Activated CD4-positive, CD25-positive, alpha-beta regulatory T cell treated with anti-CD3 and anti-CD28 coated beads, Interleukin-2, amount 50 U/mL, for 72 hours (primary cell): ENCODE data around the gene MARCHF9.
"Not testable (repeated sequence)": the region's sequence is repeated elsewhere in the genome, so short reads cannot be mapped to it uniquely, and the experiment has no call there.

Experiments
- DNase-seq: peaks from one replicate; pipeline ENCODE4 v3.0.0; 2021

Gene MARCHF9

DNA sequence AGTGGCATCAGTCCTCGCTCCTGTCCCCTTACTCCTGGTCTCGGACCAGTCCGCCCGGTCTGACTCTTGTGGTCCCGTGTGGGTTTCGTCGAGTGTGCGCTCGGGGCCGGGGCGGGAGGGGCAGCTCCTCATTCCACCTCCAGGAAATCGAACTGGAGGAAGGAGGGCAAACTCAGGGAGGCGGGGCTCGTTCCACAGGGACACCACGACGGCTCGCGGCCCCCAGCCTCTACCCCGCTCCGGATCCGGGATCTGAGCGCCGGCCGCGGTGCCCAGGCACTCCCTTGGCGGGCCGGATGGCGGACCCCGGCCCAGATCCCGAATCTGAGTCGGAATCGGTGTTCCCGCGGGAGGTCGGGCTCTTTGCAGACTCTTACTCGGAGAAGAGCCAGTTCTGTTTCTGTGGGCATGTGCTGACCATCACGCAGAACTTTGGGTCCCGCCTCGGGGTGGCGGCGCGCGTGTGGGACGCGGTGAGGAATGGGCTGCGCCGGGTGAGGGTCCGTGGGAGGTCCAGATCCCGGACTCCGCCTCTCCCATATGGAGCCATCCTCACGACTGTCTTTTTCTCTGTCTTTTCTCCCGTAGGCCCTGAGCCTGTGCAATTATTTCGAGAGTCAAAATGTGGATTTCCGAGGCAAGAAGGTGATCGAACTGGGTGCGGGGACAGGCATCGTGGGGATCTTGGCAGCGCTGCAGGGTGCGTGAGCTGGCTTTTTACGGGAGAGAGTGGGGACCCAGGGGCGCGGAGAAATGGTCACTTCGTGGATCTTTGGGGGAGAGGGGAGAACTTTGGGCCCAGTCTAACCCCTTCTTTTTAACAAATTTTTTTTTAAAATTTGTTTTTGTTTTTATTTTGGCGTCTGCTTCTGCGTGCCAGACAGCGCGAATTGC, 17.8 kb downstream of the MARCHF9 start, which contains the start of gene EEF1AKMT3:
EEF1AKMT3 (plus strand) TSS at position 186 of the 894 bp plus-strand sequence; CDS start at position 297, 111 bp downstream.
- peak; percentile 48 for DNase-seq

DNA sequence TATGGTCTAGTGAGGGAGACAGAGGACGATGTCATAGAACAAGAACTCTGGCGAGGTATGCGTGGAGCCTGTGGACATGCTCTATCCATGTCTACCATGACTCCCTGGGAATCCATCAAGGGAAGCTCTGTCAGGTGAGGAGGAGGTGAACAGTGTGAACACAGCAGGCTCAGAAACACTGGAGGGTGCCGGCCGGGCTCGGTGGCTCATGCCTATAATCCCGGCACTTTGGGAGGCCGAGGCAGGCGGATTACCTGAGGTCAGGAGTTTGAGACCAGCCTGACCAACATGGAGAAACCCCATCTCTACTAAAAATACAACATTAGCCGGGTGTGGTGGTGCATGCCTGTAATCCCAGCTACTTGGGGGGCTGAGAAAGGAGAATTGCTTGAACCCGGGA, 19.7 kb downstream of the MARCHF9 start:
- DNase-seq = not testable (repeated sequence)

DNA sequence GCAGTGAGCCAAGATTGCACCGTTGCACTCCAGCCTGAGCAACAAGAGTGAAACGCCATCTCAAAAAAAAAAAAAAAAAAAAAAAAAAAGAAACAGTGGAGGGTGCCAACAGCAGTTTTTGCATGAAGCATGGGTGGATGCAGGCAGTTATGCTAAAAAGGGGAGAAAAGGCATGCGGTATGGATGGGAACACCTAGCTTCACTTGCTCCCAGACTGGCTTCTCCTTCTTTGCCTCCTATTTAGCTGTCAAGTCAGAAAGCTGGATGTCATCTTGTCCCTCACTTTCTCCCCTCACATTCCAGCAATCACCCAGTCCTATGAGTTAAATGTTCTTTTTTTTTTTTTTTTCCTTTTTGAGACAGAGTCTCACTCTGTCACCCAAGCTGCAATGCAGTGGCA, 20.1 kb downstream of the MARCHF9 start:
- DNase-seq = no peak

DNA sequence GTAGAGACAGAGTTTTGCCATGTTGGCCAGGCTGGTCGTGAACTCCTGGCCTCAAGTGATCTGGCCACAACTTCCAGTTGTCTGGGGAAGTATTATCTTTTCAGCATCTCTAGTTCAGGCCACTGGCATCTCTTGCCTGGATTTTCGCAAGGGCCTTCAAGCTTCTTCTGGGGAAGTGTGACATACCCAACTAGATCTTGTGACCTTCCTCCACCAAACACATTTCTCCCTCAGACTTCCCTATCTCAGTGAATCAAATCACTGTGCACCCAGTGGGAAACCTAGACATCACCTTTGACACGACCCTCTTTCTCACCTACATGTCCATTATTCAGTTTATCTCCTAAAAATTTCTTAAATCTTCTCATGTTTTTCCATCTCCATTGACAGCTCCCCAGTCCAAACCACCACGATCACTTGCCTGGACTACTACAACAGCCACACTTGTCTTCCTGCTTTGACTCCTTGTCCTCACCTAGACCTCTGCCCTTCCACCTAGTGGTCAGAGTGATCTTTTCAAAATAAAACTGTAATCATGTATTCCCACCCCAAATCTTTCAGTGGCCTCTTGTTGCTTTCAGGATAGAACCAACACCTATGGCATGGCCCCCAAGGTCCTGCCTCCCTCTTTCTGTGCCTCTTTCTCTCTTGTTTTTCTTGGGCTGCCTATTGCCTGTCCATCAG, 20.8 kb downstream of the MARCHF9 start:
- DNase-seq = no peak

DNA sequence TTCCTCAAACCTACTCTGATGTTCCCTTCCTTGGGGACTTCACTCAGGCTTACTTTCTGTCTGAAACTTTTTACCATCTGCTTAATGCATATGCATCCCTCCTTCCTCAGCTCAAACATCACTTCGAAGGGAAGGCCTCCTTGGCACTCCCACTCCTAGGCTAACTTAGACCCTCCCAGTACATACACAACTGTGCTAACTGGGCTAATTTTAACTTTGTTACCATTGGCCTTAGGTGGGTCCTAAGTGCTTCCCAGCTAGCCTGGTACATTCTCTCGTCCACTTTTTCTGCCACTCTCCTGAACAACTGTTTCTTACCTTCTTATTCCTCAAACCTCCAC, 21.3 kb downstream of the MARCHF9 start:
- no peak for DNase-seq

DNA sequence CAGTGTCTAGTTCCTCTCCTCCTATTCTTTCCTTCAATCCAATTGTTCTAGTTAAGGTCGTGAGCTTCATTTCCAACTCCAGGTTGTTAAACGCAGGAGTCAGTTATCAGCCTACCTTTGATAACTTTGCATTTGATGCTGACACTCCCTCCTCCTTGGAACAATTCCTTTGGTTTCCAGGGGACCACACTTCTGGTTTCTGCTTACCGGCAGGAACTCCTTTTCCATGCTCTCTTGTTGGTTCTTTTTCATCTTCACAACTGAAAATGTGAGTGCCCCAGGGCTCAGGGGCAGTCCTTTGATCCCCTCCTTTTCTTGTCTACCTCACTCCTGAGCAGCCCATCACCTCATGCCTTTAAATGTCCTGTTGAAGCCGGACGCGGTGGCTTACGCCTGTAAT, 22.5 kb downstream of the MARCHF9 start:
- DNase-seq = no peak

DNA sequence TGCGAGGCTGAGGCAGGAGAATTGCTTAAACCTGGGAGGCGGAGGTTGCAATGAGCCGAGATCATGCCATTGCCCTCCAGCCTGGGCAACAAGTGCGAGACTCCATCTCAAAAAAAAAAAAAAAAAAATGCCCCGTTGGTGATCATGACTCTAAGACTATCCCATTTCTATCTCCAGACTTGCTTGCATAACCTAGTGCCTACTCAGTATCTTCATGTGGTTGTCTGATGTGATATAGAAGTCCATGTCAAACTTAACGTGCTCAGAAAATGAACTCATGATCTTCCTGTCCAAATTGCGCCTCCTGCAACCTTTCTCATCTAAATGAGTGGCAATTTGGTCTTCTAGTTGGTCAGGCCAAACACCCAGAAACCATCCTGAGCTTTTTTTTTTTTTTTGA, 23.0 kb downstream of the MARCHF9 start:
- DNase-seq = no peak

DNA sequence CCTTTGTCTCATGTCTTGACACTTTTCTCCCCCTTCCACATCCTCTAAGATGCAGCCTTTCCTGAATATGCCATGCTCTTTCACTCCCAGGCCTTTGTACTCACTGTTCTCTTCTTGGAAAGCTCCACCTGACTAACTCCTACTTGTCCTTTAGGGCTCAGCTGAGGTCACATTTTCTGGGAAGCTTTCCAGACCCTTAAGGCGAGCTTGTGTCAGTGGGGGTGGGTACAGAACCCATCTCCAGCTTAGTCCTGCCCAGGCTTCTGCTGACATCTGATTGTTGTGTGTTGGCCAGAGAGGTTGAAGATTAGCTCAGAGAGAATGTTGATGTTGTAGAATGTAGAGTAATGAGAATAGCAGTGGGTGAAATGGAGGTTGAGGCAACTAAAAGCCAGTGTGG, 24.8 kb downstream of the MARCHF9 start:
- DNase-seq = no peak

DNA sequence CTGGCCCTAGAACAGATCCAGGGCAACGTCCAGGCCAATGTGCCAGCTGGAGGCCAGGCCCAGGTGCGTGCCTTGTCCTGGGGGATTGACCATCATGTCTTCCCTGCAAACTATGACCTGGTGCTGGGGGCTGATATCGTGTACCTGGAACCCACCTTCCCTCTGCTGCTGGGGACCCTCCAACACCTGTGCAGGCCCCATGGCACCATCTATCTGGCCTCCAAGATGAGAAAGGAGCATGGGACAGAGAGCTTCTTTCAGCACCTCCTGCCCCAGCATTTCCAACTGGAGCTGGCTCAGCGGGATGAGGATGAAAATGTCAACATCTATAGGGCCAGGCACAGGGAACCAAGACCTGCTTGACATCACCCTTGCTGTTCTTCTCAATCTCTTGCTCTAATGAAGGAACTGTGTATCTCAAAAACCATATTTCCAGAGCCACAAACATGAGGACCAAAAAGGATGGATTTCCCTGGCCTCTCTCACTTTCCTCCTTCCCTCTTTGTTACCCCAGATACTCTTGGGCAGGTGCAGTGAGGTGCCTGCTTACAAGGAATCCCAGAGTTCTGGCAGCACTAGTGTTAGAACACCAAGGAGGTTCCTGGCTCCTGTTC, 25.5 kb downstream of the MARCHF9 start:
- DNase-seq = no peak

DNA sequence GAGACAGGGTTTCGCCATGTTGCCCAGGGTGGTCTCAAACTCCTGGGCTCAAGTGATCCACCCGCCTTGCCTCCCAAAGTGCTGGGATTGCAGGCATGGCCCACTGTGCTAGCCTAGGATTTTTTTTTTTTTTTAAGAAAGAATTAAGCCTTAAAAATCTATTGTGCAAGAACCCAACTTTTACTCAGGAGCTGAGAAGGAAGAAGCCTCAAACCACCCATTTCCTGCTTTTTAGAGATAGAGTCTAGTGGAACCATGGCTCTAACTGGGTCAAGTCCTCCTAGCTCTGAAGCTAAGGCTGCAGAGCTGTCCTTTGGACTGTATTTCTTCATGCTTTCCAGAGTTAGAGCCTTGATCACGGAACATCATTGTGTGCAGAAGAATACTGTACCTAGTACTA, 26.3 kb downstream of the MARCHF9 start:
- no peak for DNase-seq

DNA sequence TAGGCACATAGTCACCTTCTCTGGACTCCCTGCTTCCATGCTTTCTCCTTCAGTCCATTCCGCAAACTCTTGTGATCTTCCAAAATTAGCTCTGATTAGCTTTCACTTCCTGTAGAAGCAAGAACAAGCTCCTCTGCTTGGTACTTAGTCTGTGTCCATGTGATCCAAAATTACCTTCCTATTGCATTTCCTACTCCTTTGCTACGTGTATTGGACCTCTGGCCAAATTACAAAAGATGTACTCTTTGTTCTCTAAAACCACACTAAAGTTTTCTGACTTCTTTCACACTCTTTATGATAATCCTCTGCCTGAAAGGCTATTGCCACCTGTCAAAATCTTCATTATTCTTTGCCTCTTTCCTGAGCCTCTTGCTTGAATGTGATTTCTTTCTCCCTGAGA, 26.9 kb downstream of the MARCHF9 start:
- no peak for DNase-seq

DNA sequence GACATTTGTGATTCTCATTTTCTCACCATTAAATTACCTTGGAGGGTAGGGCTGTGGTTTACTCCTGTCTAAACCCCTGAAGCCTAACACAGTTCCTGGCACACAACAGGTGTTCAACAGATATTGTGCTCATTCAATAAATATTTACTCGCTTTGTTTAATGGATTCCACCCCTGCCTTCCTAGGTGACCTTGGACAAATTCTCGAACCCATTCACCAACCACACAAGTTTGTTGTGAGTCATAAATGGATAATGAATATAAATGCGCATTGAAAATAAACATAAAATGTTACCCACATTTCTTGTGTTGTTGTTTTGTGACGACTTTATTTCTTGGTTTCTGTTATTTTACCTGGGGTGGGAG, 27.3 kb downstream of the MARCHF9 start:
- DNase-seq = no peak

DNA sequence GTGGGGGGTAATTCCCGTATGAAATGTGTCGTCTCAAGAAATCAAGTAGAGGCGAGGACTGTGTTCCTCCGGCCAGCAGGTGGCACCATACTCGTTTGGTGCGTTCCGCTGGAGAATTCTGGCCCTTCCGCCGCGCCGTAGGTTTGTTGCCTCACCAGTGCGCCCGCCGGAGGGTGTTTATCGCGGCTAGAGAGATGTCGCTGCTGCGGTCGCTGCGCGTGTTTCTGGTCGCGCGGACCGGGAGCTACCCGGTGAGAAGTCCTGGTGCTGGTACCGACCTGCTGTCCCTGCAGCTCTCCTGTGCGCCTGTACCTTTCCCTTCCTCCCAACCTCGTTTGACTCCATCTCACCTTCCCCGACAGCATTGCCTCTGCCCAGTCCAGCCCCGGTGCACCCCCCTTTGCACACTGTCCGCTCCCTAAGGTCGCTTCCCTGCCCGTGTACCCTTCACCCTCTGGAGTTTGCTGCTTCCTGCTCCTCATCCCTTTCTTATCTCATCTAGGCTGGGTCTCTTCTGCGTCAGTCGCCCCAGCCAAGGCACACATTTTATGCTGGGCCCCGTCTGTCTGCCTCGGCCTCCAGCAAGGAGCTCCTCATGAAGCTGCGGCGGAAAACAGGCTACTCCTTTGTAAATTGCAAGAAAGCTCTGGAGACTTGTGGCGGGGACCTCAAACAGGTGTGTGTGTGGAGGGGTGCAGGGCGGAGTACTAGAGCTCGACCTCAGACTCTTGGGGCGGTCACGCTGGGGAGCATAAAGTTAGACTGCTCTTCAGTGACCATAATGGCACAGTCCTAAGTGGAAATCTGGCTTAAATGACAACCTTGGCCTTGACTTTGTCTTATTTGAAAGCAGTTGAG, 27.9 kb downstream of the MARCHF9 start, which contains the start of gene TSFM:
TSFM (plus strand) TSS at position 180 of the 858 bp plus-strand sequence; CDS start at position 195, 15 bp downstream.
- DNase-seq = peak; percentile 97

DNA sequence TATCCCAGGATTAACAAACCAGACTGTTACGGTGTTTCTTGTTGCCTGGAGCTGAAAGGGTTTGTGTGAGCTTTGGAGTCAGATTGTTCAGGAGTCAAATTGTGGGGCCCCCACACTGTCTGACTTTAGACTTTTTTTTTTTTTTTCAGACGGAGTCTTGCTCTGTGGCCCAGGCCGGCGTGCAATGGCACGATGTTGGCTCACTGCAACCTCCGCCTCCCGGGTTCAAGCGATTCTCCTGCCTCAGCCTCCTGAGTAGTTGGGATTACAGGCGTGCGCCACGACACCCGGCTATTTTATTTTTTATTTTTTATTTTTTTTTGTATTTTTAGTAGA, 28.5 kb downstream of the MARCHF9 start:
- no peak for DNase-seq

DNA sequence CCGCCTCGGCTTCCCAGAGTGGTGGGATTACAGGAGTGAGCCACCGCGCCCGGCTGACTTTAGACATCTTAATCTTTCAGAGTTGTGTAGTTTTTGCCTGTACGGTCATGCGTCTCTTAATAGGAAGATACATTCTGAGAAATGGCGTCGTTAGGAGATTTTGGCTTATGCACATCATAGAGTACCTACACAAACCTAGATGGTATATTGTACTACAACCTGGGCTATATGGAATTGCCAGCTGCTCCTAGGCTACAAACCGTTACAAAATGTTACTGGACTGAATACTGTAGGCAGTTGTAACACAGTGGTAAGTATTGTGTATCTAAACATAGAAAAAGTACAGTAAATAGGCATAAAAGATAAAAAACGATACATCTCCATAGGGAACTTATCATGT, 29.0 kb downstream of the MARCHF9 start:
- no peak for DNase-seq

DNA sequence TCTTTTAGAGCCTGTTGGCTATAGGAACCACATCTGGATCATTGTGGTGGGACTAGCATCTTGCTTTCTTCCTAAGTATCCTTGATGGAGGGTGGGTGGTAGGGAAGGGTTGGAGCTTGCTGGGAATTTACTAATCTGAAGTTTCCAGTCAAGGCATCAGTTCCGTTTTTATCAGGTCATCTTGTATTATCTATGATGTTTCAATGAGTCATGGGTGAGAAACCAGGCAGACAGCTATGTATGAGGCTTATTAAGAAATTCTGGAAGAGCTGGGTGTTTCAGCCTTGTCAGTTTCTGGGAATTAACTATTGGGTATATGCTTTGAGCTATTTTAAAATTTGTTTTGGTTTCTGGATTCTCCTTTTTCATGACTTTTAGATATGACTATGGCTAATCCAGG, 39.0 kb downstream of the MARCHF9 start:
- no peak for DNase-seq

DNA sequence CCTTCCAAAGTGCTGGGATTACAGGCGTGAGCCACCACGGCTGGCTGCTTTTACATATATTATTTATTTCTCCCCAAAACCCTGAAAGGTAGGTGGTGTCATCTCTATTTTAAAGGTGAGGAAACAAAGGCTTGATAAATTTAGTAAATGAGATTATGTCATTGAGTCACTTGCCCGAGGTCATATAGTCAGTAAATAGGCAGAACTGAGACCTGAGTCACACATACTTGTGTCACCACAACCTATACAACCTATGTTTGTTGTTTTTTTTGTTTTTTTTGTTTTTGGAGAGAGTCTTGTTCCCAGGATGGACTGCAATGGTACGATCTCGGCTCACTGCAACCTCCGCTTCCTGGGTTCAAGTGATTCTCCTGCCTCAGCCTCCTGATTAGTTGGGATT, 40.5 kb downstream of the MARCHF9 start:
- no peak for DNase-seq

DNA sequence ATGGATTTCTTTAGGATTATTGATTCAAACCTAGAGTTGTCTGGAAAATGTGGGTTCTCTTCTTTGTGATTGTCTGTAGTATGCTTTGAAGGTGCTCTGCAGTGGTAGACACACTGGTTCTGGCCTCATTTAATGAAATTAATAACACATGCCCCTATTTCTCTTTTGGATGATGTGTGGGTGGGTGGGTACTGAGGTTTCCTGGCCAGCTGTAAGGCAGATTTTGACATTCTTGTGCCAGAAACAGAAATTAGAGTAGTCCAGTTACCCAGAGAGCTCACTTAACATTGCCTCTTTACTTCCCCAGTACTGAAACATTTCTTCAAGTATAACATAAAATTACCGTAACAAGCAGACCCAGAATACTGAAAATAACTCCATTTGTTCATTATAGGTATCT, 42.1 kb downstream of the MARCHF9 start:
- DNase-seq = no peak

DNA sequence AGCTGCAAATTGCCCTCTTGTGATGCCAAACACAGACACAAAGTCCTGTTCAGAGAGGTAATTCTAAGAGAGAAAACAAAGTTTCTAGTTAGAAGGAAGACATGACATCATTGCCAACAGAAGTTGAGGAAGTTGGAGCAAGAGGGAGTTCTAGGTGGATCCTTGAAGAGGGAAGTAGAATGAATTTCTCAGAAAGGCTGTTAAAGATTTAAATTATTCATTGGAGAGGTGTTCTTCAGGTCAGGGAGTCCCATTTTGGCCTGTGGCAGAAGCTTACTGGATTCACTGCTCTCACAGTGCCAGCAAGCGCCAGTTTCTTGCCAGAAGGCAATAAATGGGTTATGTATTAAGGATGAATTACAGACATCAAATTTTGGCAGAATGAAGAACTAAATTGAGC, 43.0 kb downstream of the MARCHF9 start:
- DNase-seq = no peak

DNA sequence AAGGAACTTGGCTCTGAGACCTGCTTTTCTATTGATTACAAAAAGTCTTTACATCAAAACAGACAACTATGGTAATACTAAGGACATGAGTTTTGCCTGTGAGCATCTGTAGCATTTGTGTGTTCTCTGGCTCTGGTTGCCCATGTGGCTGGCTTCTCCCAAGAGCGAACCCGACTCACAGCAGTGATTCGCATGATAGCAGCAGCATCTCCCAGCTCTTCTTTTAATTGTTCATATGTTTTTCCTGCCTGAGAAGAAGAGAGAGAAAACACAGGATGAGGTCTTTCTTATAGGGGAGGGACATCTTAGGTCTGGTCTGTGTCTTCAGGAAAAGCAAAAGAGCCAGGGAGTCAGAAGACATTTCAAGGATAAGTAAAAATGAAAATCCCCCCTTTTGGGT, 46.1 kb downstream of the MARCHF9 start:
- DNase-seq = no peak

DNA sequence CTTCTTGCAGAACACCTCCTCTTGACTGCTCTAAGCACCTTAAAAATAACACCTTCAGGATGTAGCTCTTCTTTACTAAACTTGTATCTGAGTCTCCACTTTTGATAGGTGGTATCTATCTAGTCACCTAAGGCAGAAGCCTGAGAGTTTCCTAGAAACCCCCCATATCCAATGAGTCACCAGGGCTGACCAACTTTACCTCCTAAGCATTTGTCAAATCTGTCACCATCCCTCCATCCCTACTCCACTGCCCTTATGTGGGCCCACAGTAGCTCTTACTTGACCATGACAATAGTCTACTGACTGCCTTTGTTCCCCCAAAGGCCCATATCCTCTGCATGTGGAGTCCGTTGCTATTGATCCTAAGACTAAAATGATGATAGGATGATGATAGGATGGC, 47.7 kb downstream of the MARCHF9 start:
- no peak for DNase-seq

DNA sequence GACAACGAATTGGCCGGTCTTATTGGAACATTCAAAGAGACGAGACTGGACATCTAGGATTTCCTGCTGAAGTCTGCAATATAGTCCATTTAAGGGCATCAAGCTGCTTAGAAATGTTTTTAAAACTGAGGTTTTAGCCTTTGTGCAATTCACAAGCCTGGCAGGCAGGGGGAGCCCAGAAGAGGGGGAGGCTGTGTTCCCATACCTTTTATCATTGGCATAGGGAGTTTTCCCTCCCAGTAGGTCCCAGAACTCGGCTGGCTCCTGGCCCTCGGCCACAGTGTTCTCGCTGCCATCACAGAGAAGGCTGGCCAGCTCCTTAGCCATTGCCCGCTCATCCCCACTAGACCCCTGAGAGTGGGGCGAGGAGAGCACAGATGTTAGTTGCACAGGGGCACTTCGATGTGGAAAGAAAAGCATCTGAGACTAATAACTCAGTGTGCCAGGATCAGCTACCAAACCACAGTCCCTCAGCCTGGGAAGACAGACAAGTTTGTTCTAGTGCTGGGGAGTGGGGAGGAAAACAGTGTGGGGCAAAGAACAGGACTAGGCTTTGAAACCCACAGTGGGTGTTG, 48.5 kb downstream of the MARCHF9 start:
- peak; percentile 40 for DNase-seq

DNA sequence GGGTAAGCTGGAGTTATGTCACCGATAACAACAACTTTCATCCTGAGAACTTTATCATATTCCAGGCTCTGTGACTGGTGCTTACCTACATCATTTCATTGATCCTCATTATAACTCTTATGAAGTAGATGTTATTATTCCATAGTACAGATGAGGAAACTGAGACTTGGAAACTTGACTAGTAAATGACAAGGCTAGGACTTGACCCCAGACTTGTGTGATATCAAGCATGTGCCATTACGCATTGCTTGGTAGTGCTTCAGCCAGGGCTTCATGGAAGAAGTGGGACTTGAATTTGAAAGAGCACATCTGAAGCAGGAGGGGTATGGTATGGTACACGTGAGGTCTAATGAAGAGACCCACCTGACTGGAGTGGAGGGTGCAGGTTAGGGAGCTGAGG, 51.8 kb downstream of the MARCHF9 start:
- no peak for DNase-seq
